Adrenal gland (tissue), 12 donors: ENCODE data around the gene SFRP5. TPM values are rescaled to one million over a fixed set of nuclear protein-coding genes. Genes with fewer than 3 reads are reported as not detected.

ENCODE experiments used
- DNase-seq, 7 donors: peaks; one replicate each; pipeline ENCODE4 v3.0.0-alpha.2; 2019 to 2020
- H3K27ac ChIP-seq, 5 donors: fragments of 200-600 bp; sonication (generic) in 4 of 5; 1 replicate in 3 of 5; 2 replicates in 2 of 5; pipeline versions ENCODE4 v1.5.1 to v1.8.0; 2016 to 2020; ENCODE audit warnings: mild to moderate bottlenecking in 1 of 5
- H3K27me3 ChIP-seq: fragments of 200-600 bp; 2 replicates; pipeline ENCODE4 v1.8.0; 2021
- H3K36me3 ChIP-seq, 2 donors: fragments of 200-600 bp; replicated peaks in 1 of 2; 1 replicate in 1 of 2; 2 replicates in 1 of 2; pipeline versions ENCODE4 v1.5.1 to v1.8.0; 2018 to 2022
- H3K4me1 ChIP-seq, 2 donors: fragments of 200-600 bp; replicated peaks in 1 of 2; 1 replicate in 1 of 2; 2 replicates in 1 of 2; pipeline versions ENCODE4 v1.5.1 to v1.8.0; 2018 to 2021
- H3K4me3 ChIP-seq, 4 donors: fragments of 200-600 bp; sonication (generic) in 3 of 4; one replicate each; pipeline ENCODE4 v1.5.1; 2016 to 2018
- H3K9me3 ChIP-seq, 3 donors: fragments of 200-600 bp; sonication (generic) in 1 of 3; replicated peaks in 1 of 3; 1 replicate in 2 of 3; 2 replicates in 1 of 3; pipeline versions ENCODE4 v1.5.1 to v1.8.0; 2016 to 2021
- POLR2A ChIP-seq, 2 donors: fragments of 450-650 bp; IDR thresholded peaks; one replicate each; pipeline ENCODE4 v1.6.1; 2017; ENCODE audit warnings: antibody characterized with exemption in 2 of 2, mild to moderate bottlenecking in 2 of 2, moderate library complexity in 1 of 2
- WGBS, 4 donors: extraction: QIAGEN DNeasy Blood & Tissue Kit in 2 of 4; methylation state at CpG; one replicate each; pipeline versions ENCODE4 v1.1.5 to v1.1.7; 2013 to 2017; 5-methylcytosine and 5-hydroxymethylcytosine counted together
- intact Hi-C, 2 donors: fragments of 100-400 bp; cut with DNase I; formaldehyde crosslinking; loops; one replicate each; pipeline versions ENCODE4 v1.14.1 to v1.15.0; 2022 to 2023
- polyA plus RNA-seq, 3 donors: library from polyadenylated mRNA; stranded (reverse); fragments of 200-250 nt in 2 of 3; fragments of 350-450 nt in 1 of 3; fragmentation: Illumina TruSeq in 1 of 3; extraction: RNeasy Lipid Tissue Mini Kit (QIAGEN cat#74804) in 1 of 3; gene quantifications; one replicate each; pipeline ENCODE4 v1.2.3, GENCODE V29; 2013 to 2014
- total RNA-seq, 9 donors: library from RNA; depleted of rRNA in 4 of 9; stranded (reverse); fragments of >200 nt in 4 of 9; fragments of 120-200 nt in 1 of 9; fragmentation: NEBNext Ultra II Directional in 1 of 9; extraction: Animal tissue kit (Norgen Biotek cat#: 25700) in 1 of 9; gene quantifications; one replicate each; pipeline versions ENCODE4 v1.1.0 to v1.2.4, GENCODE V29; 2013 to 2023
- TF ChIP-seq, protein P1 (sequence below), 6 experiments: fragments of 450-650 bp in 4 of 6; fragments of 200-600 bp in 2 of 6; sonication (generic) in 1 of 6; IDR thresholded peaks; 1 replicate in 5 of 6; 2 replicates in 1 of 6; pipeline versions ENCODE4 v1.5.1 to v1.8.0; 2016 to 2021; ENCODE audit warnings: antibody characterized with exemption in 6 of 6, mild to moderate bottlenecking in 2 of 6, moderate library complexity in 1 of 6
- donor health status: healthy with polysubstance abuse.
- donor health status: Bipolar disorder and iron deficiency.
- donor health status: DM: yes; HTN: yes; CAD: no.
- donor health status: DM: no; HTN: no; CAD: no.
- donor health status: DM: no; HTN: no; CAD: no.
- donor health status: DM: yes; HTN: yes; CAD: no.

Gene SFRP5
- total and polyA plus RNA-seq, 12 donors, result 0.22 to 43.4 (median 5.2) TPM

DNA sequence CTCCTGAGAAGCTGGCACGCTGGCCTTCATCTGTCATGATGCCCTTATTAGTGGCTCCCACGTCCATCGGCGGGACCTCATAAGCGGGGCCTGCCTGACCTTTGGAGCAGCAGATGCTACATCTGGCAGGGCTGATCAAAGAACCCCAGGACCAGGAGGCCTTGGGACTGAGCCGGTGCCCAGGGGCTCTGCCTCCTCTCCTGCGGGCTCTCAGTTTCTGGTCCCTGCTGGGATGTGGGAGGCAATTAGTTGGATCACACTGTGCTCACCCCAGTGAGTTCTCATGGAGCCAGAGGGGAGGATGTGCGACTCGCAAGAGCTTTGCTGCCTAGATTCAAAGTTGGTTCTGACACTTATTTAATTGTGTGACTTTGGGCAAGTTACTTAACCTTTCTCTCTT is 28.7 kb upstream of the SFRP5 start:
- intact Hi-C loops, result no loop called here
- Histone ChIP-seq H3K27ac (no peak overlapping the region), H3K27me3 (no peaks in the 10 kb centered on the region), H3K9me3 (no peaks in the 10 kb centered on the region), H3K4me3 (no peak overlapping the region), H3K36me3 (no peaks in the 10 kb centered on the region), H3K4me1 (no peaks in the 10 kb centered on the region)
- WGBS, 4 donors, result 61 to 86% (median 64%) methylated on average over 2 to 9 of the region's 9 CpGs
- TF ChIP-seq POLR2A (IDR thresholded peaks at IDR 0.05), result no peak
- TF ChIP-seq, protein P1, sequence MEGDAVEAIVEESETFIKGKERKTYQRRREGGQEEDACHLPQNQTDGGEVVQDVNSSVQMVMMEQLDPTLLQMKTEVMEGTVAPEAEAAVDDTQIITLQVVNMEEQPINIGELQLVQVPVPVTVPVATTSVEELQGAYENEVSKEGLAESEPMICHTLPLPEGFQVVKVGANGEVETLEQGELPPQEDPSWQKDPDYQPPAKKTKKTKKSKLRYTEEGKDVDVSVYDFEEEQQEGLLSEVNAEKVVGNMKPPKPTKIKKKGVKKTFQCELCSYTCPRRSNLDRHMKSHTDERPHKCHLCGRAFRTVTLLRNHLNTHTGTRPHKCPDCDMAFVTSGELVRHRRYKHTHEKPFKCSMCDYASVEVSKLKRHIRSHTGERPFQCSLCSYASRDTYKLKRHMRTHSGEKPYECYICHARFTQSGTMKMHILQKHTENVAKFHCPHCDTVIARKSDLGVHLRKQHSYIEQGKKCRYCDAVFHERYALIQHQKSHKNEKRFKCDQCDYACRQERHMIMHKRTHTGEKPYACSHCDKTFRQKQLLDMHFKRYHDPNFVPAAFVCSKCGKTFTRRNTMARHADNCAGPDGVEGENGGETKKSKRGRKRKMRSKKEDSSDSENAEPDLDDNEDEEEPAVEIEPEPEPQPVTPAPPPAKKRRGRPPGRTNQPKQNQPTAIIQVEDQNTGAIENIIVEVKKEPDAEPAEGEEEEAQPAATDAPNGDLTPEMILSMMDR (IDR thresholded peaks at IDR 0.05), result no peak
- no peak for DNase-seq

DNA sequence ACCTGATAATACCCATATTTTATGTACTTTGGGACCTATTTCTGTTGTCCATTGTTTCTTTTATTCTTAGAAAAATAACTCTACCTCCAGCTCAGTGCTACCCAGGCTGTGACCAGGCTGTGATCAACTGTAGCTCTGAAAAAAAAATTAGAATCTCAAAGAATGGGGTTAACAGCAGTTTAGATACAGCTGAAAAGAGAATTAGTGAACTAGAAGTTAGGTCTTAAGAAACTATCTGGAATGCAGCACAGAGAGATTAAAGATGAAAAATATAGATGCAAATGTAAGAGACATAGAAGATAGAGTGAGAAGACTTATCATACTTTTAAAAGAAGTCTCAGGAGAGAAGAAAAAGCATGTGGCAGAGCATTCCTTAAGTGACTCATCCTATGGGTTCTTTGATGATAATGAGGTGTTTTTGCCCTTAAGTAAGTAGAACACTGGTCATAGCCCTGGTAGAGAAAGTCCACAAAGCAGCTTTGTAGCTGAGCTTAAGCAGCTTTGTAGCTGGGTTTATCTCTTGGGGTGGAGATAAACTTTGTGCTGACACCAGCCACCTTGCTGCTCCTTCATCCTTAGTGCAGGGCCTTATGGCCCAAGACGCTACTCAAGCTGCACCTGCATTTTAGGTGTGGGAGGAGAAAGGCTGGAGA is 27.3 kb upstream of the SFRP5 start:
- DNase-seq, result no peak
- intact Hi-C loops, result loop anchor here in 1 of 2 donors (10.0 kb wide), 1 partner anchor 236 kb away; the partner anchor contains the start of gene CRTAC1
- no peaks in the 10 kb centered on the region for H3K9me3 ChIP-seq
- no peak overlapping the region for H3K4me3 ChIP-seq
- TF ChIP-seq, protein P1 (IDR thresholded peaks at IDR 0.05), result no peak
- TF ChIP-seq POLR2A (IDR thresholded peaks at IDR 0.05), result no peak
- no peaks in the 10 kb centered on the region for H3K36me3 ChIP-seq
- 69 to 100% (median 95%) methylated on average over 1 of the region's 1 CpG for WGBS, 4 donors
- no peaks in the 10 kb centered on the region for H3K4me1 ChIP-seq
- no peak overlapping the region for H3K27ac ChIP-seq
- H3K27me3 ChIP-seq, result no peaks in the 10 kb centered on the region

DNA sequence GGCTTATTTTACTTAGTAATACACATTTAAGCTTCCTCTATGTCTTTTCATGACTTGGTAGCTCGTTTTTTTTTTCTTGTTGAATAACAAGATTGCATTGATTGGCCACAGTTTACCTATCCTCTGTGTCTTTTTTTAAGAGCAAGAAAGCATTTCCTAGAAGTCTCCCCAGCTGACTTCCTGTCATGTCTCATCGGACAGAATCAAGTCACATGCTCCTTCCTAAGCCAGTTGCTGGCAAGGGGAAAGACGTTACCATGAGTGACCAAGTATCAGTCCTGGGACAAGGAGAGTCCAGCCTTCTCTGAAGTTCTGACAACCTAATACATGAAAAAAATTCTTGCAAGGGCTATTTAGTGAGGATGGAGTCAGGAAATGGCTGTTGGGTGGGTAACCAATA is 24.9 kb upstream of the SFRP5 start:
- Histone ChIP-seq H3K4me3 (no peak overlapping the region), H3K36me3 (no peaks in the 10 kb centered on the region), H3K27ac (no peak overlapping the region), H3K4me1 (no peaks in the 10 kb centered on the region), H3K27me3 (peaks cover 3% of the 10 kb centered on the region), H3K9me3 (no peaks in the 10 kb centered on the region)
- no peak for TF ChIP-seq POLR2A (IDR thresholded peaks at IDR 0.05)
- TF ChIP-seq, protein P1 (IDR thresholded peaks at IDR 0.05), result no peak
- intact Hi-C loops, result loop anchor here in 1 of 2 donors (10.0 kb wide), 1 partner anchor 238 kb away; the partner anchor contains the start of gene CRTAC1
- DNase-seq, result no peak
- 25 to 35% (median 34%) methylated on average over 3 of the region's 3 CpGs for WGBS, 4 donors

DNA sequence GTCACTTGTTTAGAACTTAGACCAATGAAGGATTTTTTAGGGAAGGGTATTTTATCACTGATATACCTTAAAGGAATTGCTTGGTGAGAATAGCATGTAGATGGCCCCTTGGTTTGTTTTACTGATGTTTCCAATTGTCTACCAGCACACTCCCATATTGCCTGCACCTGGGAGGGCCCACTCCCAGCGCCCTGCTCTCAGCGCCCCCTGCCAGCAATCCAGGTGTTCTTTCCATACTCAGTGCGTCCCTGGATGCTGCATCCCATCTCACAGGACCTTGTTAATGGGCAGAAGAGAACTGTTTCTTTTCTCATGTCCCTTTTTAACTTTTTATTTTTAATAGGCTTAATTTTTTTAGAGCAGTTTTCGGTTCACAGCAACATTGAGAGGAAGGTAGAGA is 24.1 kb upstream of the SFRP5 start:
- peaks cover 6% of the 10 kb centered on the region for H3K27me3 ChIP-seq
- no peak for DNase-seq

More for the DNA sequence above, 24.1 kb upstream of the SFRP5 start:
- H3K4me1 ChIP-seq, result no peaks in the 10 kb centered on the region
- 63 to 76% (median 70%) methylated on average over 4 of the region's 4 CpGs for WGBS, 4 donors
- TF ChIP-seq, protein P1 (IDR thresholded peaks at IDR 0.05), result no peak
- no peak for TF ChIP-seq POLR2A (IDR thresholded peaks at IDR 0.05)
- intact Hi-C loops, result loop anchor here in 1 of 2 donors (10.0 kb wide), 1 partner anchor 239 kb away; the partner anchor contains the start of gene CRTAC1
- no peaks in the 10 kb centered on the region for H3K9me3 ChIP-seq
- H3K36me3 ChIP-seq, result no peaks in the 10 kb centered on the region
- no peak overlapping the region for H3K27ac ChIP-seq
- H3K4me3 ChIP-seq, result no peak overlapping the region
